H1 (cell line): Measurements from ENCODE around the gene THBD. TPM values are rescaled to one million over a fixed set of nuclear protein-coding genes. Genes with fewer than 3 reads are reported as not detected.

ENCODE experiments used
- CTCF ChIA-PET: fragments of 300-600 bp; sonication (Branson Sonifier 250); formaldehyde crosslinking; loops from one replicate; lab custom pipeline; 2021; ENCODE audit not compliant: partially characterized antibody; lab: Charles Lee
- POLR2A ChIA-PET: fragments of 300-600 bp; sonication (Branson Sonifier 250); formaldehyde crosslinking; loops from one replicate; lab custom pipeline; 2021; ENCODE audit warnings: inconsistent platforms; ENCODE audit not compliant: partially characterized antibody; lab: Charles Lee
- DNase-seq, 2 experiments: peaks; one replicate each; pipeline versions ENCODE4 v3.0.0 to v3.0.0-alpha.2; 2010 to 2022; ENCODE audit warnings: low spot score in 2 of 2, low read depth in 1 of 2, mixed read lengths in 1 of 2
- FAIRE-seq: peaks from 2 replicates; lab custom pipeline; 2011; peaks lifted over from hg19 to GRCh38; lab: Jason Lieb, UNC
- H2AFZ ChIP-seq: 2 replicates; pipeline ENCODE4 v1.8.1; 2012; ENCODE audit warnings: low read length, inconsistent platforms
- H2AK5ac ChIP-seq: 2 replicates; pipeline ENCODE4 v1.6.1; 2013; ENCODE audit warnings: low read depth, low read length
- H2BK120ac ChIP-seq: replicated peaks from 2 replicates; pipeline ENCODE3; 2013; ENCODE audit warnings: low read depth, low read length, inconsistent platforms
- H2BK12ac ChIP-seq: 2 replicates; pipeline ENCODE4 v1.6.1; 2013; ENCODE audit warnings: low read depth, low read length
- H2BK15ac ChIP-seq: 2 replicates; pipeline ENCODE4 v1.6.1; 2013; ENCODE audit warnings: low read length
- H2BK20ac ChIP-seq: 2 replicates; pipeline ENCODE4 v1.6.1; 2013; ENCODE audit warnings: low read length
- H2BK5ac ChIP-seq: 2 replicates; pipeline ENCODE4 v1.6.1; 2013; ENCODE audit warnings: low read depth, low read length
- H3K14ac ChIP-seq: 2 replicates; pipeline ENCODE4 v1.6.1; 2013; ENCODE audit warnings: inconsistent platforms; ENCODE audit not compliant: insufficient read length
- H3K18ac ChIP-seq: 2 replicates; pipeline ENCODE4 v1.6.1; 2013; ENCODE audit warnings: low read length; ENCODE audit errors: extremely low read depth
- H3K23ac ChIP-seq: 2 replicates; pipeline ENCODE4 v1.6.1; 2013; ENCODE audit warnings: inconsistent platforms; ENCODE audit not compliant: insufficient read length
- H3K23me2 ChIP-seq: 2 replicates; pipeline ENCODE4 v1.6.1; 2013; ENCODE audit warnings: low read depth, low read length
- H3K27ac ChIP-seq: 2 replicates; pipeline ENCODE4 v1.6.1; 2011; ENCODE audit warnings: low read depth, low read length, inconsistent platforms
- H3K27me3 ChIP-seq, 4 experiments: replicated peaks in 1 of 4; 1 replicate in 1 of 4; 2 replicates in 3 of 4; pipeline versions ENCODE4 v1.6.1 to v1.8.1; 2011 to 2013; ENCODE audit warnings: low read length in 3 of 4, mild to moderate bottlenecking in 3 of 4, inconsistent platforms in 2 of 4, mixed read lengths in 2 of 4, moderate library complexity in 1 of 4; ENCODE audit not compliant: control insufficient read depth in 3 of 4, insufficient read depth in 3 of 4; ENCODE audit errors: extremely low read depth in 1 of 4
- H3K36me3 ChIP-seq, 4 experiments: 2 replicates each; pipeline versions ENCODE4 v1.6.1 to v1.8.1; 2011 to 2013; ENCODE audit warnings: mild to moderate bottlenecking in 4 of 4, low read length in 3 of 4, moderate library complexity in 2 of 4, control low read depth in 1 of 4, inconsistent platforms in 1 of 4; ENCODE audit not compliant: insufficient read depth in 4 of 4, control insufficient read depth in 2 of 4
- H3K4ac ChIP-seq: replicated peaks from 2 replicates; pipeline ENCODE3; 2013; ENCODE audit warnings: low read length, low read depth, mixed read lengths, inconsistent platforms; ENCODE audit not compliant: insufficient read length
- H3K4me1 ChIP-seq, 4 experiments: replicated peaks in 1 of 4; 1 replicate in 1 of 4; 2 replicates in 3 of 4; pipeline versions ENCODE4 v1.6.1 to v1.8.1; 2011 to 2013; ENCODE audit warnings: low read length in 3 of 4, inconsistent platforms in 2 of 4, mixed read lengths in 1 of 4; ENCODE audit not compliant: insufficient read depth in 4 of 4, control insufficient read depth in 3 of 4
- H3K4me2 ChIP-seq, 2 experiments: 2 replicates each; pipeline versions ENCODE4 v1.6.1 to v1.8.1; 2011 to 2013; ENCODE audit warnings: low read depth in 2 of 2, low read length in 2 of 2, control low read depth in 1 of 2, inconsistent platforms in 1 of 2, mild to moderate bottlenecking in 1 of 2; ENCODE audit not compliant: insufficient read depth in 1 of 2
- H3K4me3 ChIP-seq, 4 experiments: fragments of 200-600, 300-600 bp in 1 of 4; sonication (generic), shearing (Covaris generic), sonication (Bioruptor Twin) in 1 of 4; 2 replicates each; pipeline versions ENCODE4 v1.5.1 to v1.8.1; 2011 to 2016; ENCODE audit warnings: low read length in 4 of 4, low read depth in 3 of 4, control low read depth in 2 of 4, inconsistent platforms in 2 of 4, mild to moderate bottlenecking in 2 of 4, mixed read lengths in 1 of 4, moderate library complexity in 1 of 4; ENCODE audit not compliant: insufficient read depth in 2 of 4; ENCODE audit errors: extremely low read depth in 1 of 4
- H3K56ac ChIP-seq: replicated peaks from 2 replicates; pipeline ENCODE3; 2013; ENCODE audit warnings: low read depth, mild to moderate bottlenecking, mixed read lengths, low read length, inconsistent platforms; ENCODE audit not compliant: insufficient read length
- H3K79me1 ChIP-seq: 2 replicates; pipeline ENCODE4 v1.6.1; 2013; ENCODE audit warnings: low read depth, low read length, control low read depth
- H3K79me2 ChIP-seq, 2 experiments: 2 replicates each; pipeline versions ENCODE4 v1.6.1 to v1.8.1; 2012 to 2013; ENCODE audit warnings: low read length in 2 of 2, mild to moderate bottlenecking in 2 of 2, inconsistent platforms in 1 of 2; ENCODE audit not compliant: insufficient read depth in 2 of 2, control insufficient read depth in 1 of 2
- H3K9ac ChIP-seq, 4 experiments: replicated peaks in 1 of 4; 1 replicate in 1 of 4; 2 replicates in 3 of 4; pipeline versions ENCODE4 v1.6.1 to v1.8.1; 2011 to 2013; ENCODE audit warnings: low read depth in 3 of 4, low read length in 3 of 4, control low read depth in 2 of 4, mild to moderate bottlenecking in 2 of 4, moderate library complexity in 2 of 4, inconsistent platforms in 1 of 4; ENCODE audit errors: extremely low read depth in 1 of 4
- H3K9me3 ChIP-seq, 2 experiments: 2 replicates each; pipeline versions ENCODE4 v1.6.1 to v1.8.1; 2012 to 2013; ENCODE audit warnings: mild to moderate bottlenecking in 2 of 2, moderate library complexity in 2 of 2, control low read depth in 1 of 2, inconsistent platforms in 1 of 2, low read depth in 1 of 2, low read length in 1 of 2, mixed read lengths in 1 of 2; ENCODE audit not compliant: insufficient read depth in 2 of 2
- H4K20me1 ChIP-seq, 2 experiments: replicated peaks in 1 of 2; 2 replicates each; pipeline versions ENCODE3 to v1.8.1; 2011 to 2013; ENCODE audit warnings: inconsistent platforms in 2 of 2, low read length in 2 of 2, mild to moderate bottlenecking in 1 of 2; ENCODE audit not compliant: insufficient read depth in 2 of 2, control insufficient read depth in 1 of 2
- H4K5ac ChIP-seq: 2 replicates; pipeline ENCODE4 v1.6.1; 2013; ENCODE audit warnings: low read length, low read depth, mixed read lengths, inconsistent platforms; ENCODE audit not compliant: insufficient read length
- H4K8ac ChIP-seq: 2 replicates; pipeline ENCODE4 v1.8.0; 2013; ENCODE audit warnings: mild to moderate bottlenecking, moderate library complexity, low read length, inconsistent platforms; ENCODE audit not compliant: insufficient read depth; ENCODE audit errors: extremely low read depth
- H4K91ac ChIP-seq: replicated peaks from 2 replicates; pipeline ENCODE3; 2013; ENCODE audit warnings: low read length, mixed read lengths, inconsistent platforms; ENCODE audit not compliant: insufficient read length
- BCL11A ChIP-seq, 2 experiments: IDR thresholded peaks; one replicate each; pipeline ENCODE4 v1.6.1; 2011; ENCODE audit warnings: low read depth in 2 of 2, low read length in 2 of 2, mild to moderate bottlenecking in 2 of 2
- CEBPB ChIP-seq: IDR thresholded peaks from 2 replicates; pipeline ENCODE4 v1.6.1; 2012; ENCODE audit warnings: low read depth, low read length
- E2F6 ChIP-seq: IDR thresholded peaks from 2 replicates; pipeline ENCODE4 v1.6.1; 2012; ENCODE audit warnings: inconsistent platforms
- FOSL1 ChIP-seq: IDR thresholded peaks from 2 replicates; pipeline ENCODE4 v1.6.1; 2011; ENCODE audit warnings: mild to moderate bottlenecking, low read depth, low read length, moderate library complexity; ENCODE audit not compliant: insufficient read depth
- MAX ChIP-seq: IDR thresholded peaks from 2 replicates; pipeline ENCODE4 v1.6.1; 2012; ENCODE audit warnings: inconsistent platforms
- POLR2A ChIP-seq, 2 experiments: IDR thresholded peaks; 1 replicate in 1 of 2; 2 replicates in 1 of 2; pipeline ENCODE4 v1.6.1; 2011; ENCODE audit warnings: low read depth in 2 of 2, low read length in 2 of 2, mild to moderate bottlenecking in 2 of 2; ENCODE audit errors: control extremely low read depth in 1 of 2
- RAD21 ChIP-seq, 2 experiments: IDR thresholded peaks in 1 of 2; conservative IDR thresholded peaks in 1 of 2; 2 replicates each; pipeline ENCODE4 v1.6.1; 2011; ENCODE audit warnings: low read depth in 2 of 2, low read length in 2 of 2, improper control_type of control experiment in 1 of 2, inconsistent platforms in 1 of 2, mild to moderate bottlenecking in 1 of 2, moderate library complexity in 1 of 2
- RNF2 ChIP-seq: fragments of 200-900, 300-1000 bp; sonication (generic); IDR thresholded peaks from 2 replicates; pipeline ENCODE4 v1.7.1; 2016; ENCODE audit warnings: borderline replicate concordance, low read depth, mild to moderate bottlenecking, antibody characterized with exemption, low read length; ENCODE audit not compliant: poor library complexity, severe bottlenecking; ENCODE audit errors: missing control alignments
- SIN3A ChIP-seq, 2 experiments: IDR thresholded peaks in 1 of 2; conservative IDR thresholded peaks in 1 of 2; 2 replicates each; pipeline ENCODE4 v1.6.1; 2011 to 2012; ENCODE audit warnings: low read length in 2 of 2, improper control_type of control experiment in 1 of 2, low read depth in 1 of 2, mild to moderate bottlenecking in 1 of 2
- SP2 ChIP-seq: IDR thresholded peaks from 2 replicates; pipeline ENCODE4 v1.6.1; 2012; ENCODE audit warnings: mild to moderate bottlenecking, low read length, inconsistent platforms
- SP4 ChIP-seq: IDR thresholded peaks from 2 replicates; pipeline ENCODE4 v1.6.1; 2012; ENCODE audit warnings: low read length, inconsistent platforms
- TCF12 ChIP-seq: IDR thresholded peaks from 2 replicates; pipeline ENCODE4 v1.6.1; 2011; ENCODE audit warnings: low read depth, mild to moderate bottlenecking, low read length
- WGBS, 2 experiments: shearing (Covaris generic) in 1 of 2; methylation state at CpG; one replicate each; pipeline versions ENCODE4 v1.1.6 to v1.1.7; 2013 to 2015; ENCODE audit warnings: low lambda C conversion rate in 2 of 2, mixed read lengths in 2 of 2, inconsistent platforms in 1 of 2, low coverage in 1 of 2, missing lambda C conversion rate in 1 of 2; ENCODE audit not compliant: insufficient replicate concordance in 2 of 2, insufficient coverage in 1 of 2, insufficient read length in 1 of 2; ENCODE audit errors: extremely low coverage in 1 of 2, missing lambda C conversion rate in 1 of 2; 5-methylcytosine and 5-hydroxymethylcytosine counted together
- polyA plus RNA-seq, 7 experiments: library from polyadenylated mRNA; depleted of rRNA in 3 of 7; stranded (reverse) in 5 of 7; unstranded in 2 of 7; fragments of >200 nt in 5 of 7; fragments of 200-250 nt in 2 of 7; gene quantifications; 1 replicate in 5 of 7; 2 replicates in 1 of 7; 4 replicates in 1 of 7; pipeline versions ENCODE4 v1.2.1 to v1.2.3, GENCODE V29; 2011 to 2013; ENCODE audit warnings: missing spikeins in 2 of 7, mixed read lengths in 2 of 7
- total RNA-seq: library from RNA; stranded (reverse); fragmentation: NEBNext Ultra II Directional; extraction: Animal tissue kit (Norgen Biotek cat#: 25700); gene quantifications from 2 replicates; pipeline ENCODE4 v1.2.1, GENCODE V29; 2021

The THBD gene
- total and polyA plus RNA-seq, 2 of the 8 experiments (the other 6 are each of a cell fraction or from before 2014, with no cell fraction given) = 0.21 to 0.43 TPM

GRCh38 chr20:23096986-23097520 lies 47.6 kb upstream of the THBD start:
- H2BK20ac ChIP-seq = no peak overlapping the region
- TF ChIP-seq CEBPB (no peak), TCF12 (no peak), FOSL1 (no peak), RNF2 (no peak), SP2 (no peak), SIN3A (conservative IDR thresholded peaks at IDR 0.05 in 1 of 2, IDR thresholded peaks at IDR 0.05 in 1 of 2; ENCODE audit: low read depth in 1 of 2, low read length in 2 of 2) (no peak), BCL11A (IDR thresholded peaks at IDR 0.05; ENCODE audit: low read depth in 2 of 2, low read length in 2 of 2) (no peak), E2F6 (no peak), MAX (no peak), SP4 (no peak), RAD21 (IDR thresholded peaks at IDR 0.05 in 1 of 2, conservative IDR thresholded peaks at IDR 0.05 in 1 of 2; ENCODE audit: low read depth in 2 of 2, low read length in 2 of 2) (no peak), POLR2A (IDR thresholded peaks at IDR 0.05; ENCODE audit: control extremely low read depth in 1 of 2, low read depth in 2 of 2, low read length in 2 of 2) (no peak)

More at GRCh38 chr20:23096986-23097520, 47.6 kb upstream of the THBD start:
- H3K9me3 ChIP-seq = no peaks in the 10 kb centered on the region
- H3K23me2 ChIP-seq = no peaks in the 10 kb centered on the region
- CTCF ChIA-PET = interaction anchor here (0.8 to 3.1 kb wide), 7 partner anchors 9 to 138 kb away, joined by 3 to 15 read pairs (median 4); partner anchors contain the start of gene CD93
- no peak overlapping the region for H3K4ac ChIP-seq
- H4K20me1 ChIP-seq = no peaks in the 10 kb centered on the region
- POLR2A ChIA-PET = interaction anchor here (0.9 kb wide), 1 partner anchor 11 kb away, joined by 3 read pairs; the partner anchor contains the start of gene CD93
- no peaks in the 10 kb centered on the region for H3K79me1 ChIP-seq
- H3K23ac ChIP-seq = no peak overlapping the region
- WGBS, 2 experiments = 93% methylated on average over 11 of the region's 11 CpGs; no CpG with 5 or more reads in 1 of the 2 experiments
- H4K8ac ChIP-seq = peak overlapping the region; percentile 5; the same call in 1 of the 2 replicates
- no peak for FAIRE-seq
- no peaks in the 10 kb centered on the region for H3K27me3 ChIP-seq
- H4K91ac ChIP-seq = no peak overlapping the region
- no peak for DNase-seq
- H3K36me3 ChIP-seq = no peaks in the 10 kb centered on the region
- H3K4me1 ChIP-seq = peaks cover 0 to 2% (median 0%) of the 10 kb centered on the region in 4 experiments; a peak in 2 of 7 replicates
- no peak overlapping the region for H2AK5ac ChIP-seq
- H3K27ac ChIP-seq = no peak overlapping the region
- no peak overlapping the region for H4K5ac ChIP-seq
- H3K56ac ChIP-seq = no peak overlapping the region
- no peak overlapping the region for H3K4me3 ChIP-seq
- no peak overlapping the region for H2BK5ac ChIP-seq
- no peak overlapping the region for H3K18ac ChIP-seq
- H3K14ac ChIP-seq = no peak overlapping the region
- no peak overlapping the region for H2BK120ac ChIP-seq
- H2BK12ac ChIP-seq = no peak overlapping the region
- H2BK15ac ChIP-seq = no peak overlapping the region
- no peak overlapping the region for H2AFZ ChIP-seq
- H3K9ac ChIP-seq = no peak overlapping the region
- H3K4me2 ChIP-seq = no peak overlapping the region
- H3K79me2 ChIP-seq = no peaks in the 10 kb centered on the region
